ENCODE results near the gene PIGU. TPM values are rescaled to one million over a fixed set of nuclear protein-coding genes. Genes with fewer than 3 reads are reported as not detected.

PIGU gene
- total RNA-seq, 4 donors from 2014 or later = 5.1 to 16.4 (median 8.5) TPM

GRCh38 chr20:34529742-34530141 is 147.2 kb downstream of the PIGU start:
- WGBS, 2 donors = 80 to 85% methylated on average over 3 of the region's 3 CpGs

GRCh38 chr20:34528921-34529297 is 148.0 kb downstream of the PIGU start:
- DNase-seq (ENCODE audit: low spot score in 2 of 2) = peak in 1 of 2 donors; percentile 86
- 38 to 62% methylated on average over 5 of the region's 5 CpGs for WGBS, 2 donors
- intact Hi-C loops (cut with DNase I; ENCODE audit: low total_unique reads) = no loop called here
- no peak overlapping the region for H3K4me3 ChIP-seq (ENCODE audit: low read depth, poor library complexity, severe bottlenecking)
- no peak for TF ChIP-seq CTCF (IDR thresholded peaks at IDR 0.05)
- no peak for TF ChIP-seq POLR2A (IDR thresholded peaks at IDR 0.05)

More at GRCh38 chr20:34529742-34530141, 147.2 kb downstream of the PIGU start:
- intact Hi-C loops (cut with DNase I; ENCODE audit: low total_unique reads) = no loop called here
- H3K4me3 ChIP-seq (ENCODE audit: low read depth, poor library complexity, severe bottlenecking) = no peak overlapping the region
- TF ChIP-seq POLR2A (IDR thresholded peaks at IDR 0.05) = no peak
- no peak for TF ChIP-seq CTCF (IDR thresholded peaks at IDR 0.05)
- DNase-seq (ENCODE audit: low spot score in 2 of 2) = no peak

- no peak overlapping the region for H3K4me3 ChIP-seq (ENCODE audit: low read depth, poor library complexity, severe bottlenecking)
- intact Hi-C loops (cut with DNase I; ENCODE audit: low total_unique reads) = no loop called here
- DNase-seq (ENCODE audit: low spot score in 2 of 2) = peak in 1 of 2 donors; percentile 78
- WGBS, 2 donors = 84 to 86% methylated on average over 10 of the region's 10 CpGs
- TF ChIP-seq POLR2A (IDR thresholded peaks at IDR 0.05) (no peak), CTCF (IDR thresholded peaks at IDR 0.05) (no peak)
Observed at GRCh38 chr20:34527016-34527415, 149.9 kb downstream of the PIGU start.

- WGBS, 2 donors = 58 to 61% methylated on average over 5 of the region's 5 CpGs
- intact Hi-C loops (cut with DNase I; ENCODE audit: low total_unique reads) = no loop called here
- TF ChIP-seq POLR2A (IDR thresholded peaks at IDR 0.05) = no peak
- no peak for TF ChIP-seq CTCF (IDR thresholded peaks at IDR 0.05)
- H3K4me3 ChIP-seq (ENCODE audit: low read depth, poor library complexity, severe bottlenecking) = no peak overlapping the region
- DNase-seq (ENCODE audit: low spot score in 2 of 2) = peak in 1 of 2 donors; percentile 84
Observed at GRCh38 chr20:34526466-34526865, 150.4 kb downstream of the PIGU start.

DNA sequence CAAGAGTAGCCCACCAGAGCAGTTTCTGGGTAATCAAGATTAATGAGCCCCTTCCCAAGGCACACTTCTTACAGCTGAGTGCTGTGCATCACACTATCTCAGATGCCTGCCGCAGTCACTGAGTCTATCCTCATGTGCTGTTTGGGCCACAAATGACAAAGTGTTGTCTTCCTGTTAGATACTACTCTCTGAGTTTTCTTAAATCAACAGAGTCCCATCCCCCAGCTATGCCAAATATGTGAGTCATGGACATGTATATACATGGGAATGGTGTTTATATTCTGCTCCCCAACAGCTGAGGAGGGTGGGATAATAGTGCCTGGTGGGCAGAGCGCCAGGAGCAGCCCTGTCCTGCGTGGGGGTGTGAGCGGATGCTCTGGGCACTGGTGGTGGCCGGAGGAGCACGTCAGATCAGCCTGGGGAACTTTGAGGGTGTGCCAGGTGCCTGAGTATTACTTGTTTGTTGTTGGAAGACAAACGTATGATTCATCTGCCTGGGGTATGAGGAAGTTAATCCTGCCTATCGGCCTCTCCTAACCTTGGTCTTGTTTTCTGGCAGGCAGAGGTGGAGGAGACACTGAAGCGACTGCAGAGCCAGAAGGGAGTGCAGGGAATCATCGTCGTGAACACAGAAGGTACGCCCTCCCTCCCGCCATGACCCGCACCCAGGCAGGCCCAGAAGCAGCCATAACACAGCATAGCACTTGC is 151.0 kb downstream of the PIGU start:
- peak; percentile 90 to 96 for DNase-seq (ENCODE audit: low spot score in 2 of 2)
- WGBS, 2 donors = 19 to 25% methylated on average over 14 of the region's 14 CpGs
- intact Hi-C loops (cut with DNase I; ENCODE audit: low total_unique reads) = no loop called here
- no peak overlapping the region for H3K4me3 ChIP-seq (ENCODE audit: low read depth, poor library complexity, severe bottlenecking)
- TF ChIP-seq CTCF (IDR thresholded peaks at IDR 0.05) (no peak), POLR2A (IDR thresholded peaks at IDR 0.05) (no peak)

- intact Hi-C loops (cut with DNase I; ENCODE audit: low total_unique reads) = no loop called here
- no peak overlapping the region for H3K4me3 ChIP-seq (ENCODE audit: low read depth, poor library complexity, severe bottlenecking)
- WGBS, 2 donors = 66 to 69% methylated on average over 7 of the region's 7 CpGs
- TF ChIP-seq CTCF (IDR thresholded peaks at IDR 0.05) (no peak), POLR2A (IDR thresholded peaks at IDR 0.05) (no peak)
- DNase-seq (ENCODE audit: low spot score in 2 of 2) = no peak
Observed at GRCh38 chr20:34525342-34525708, 151.6 kb downstream of the PIGU start.

All from lower leg skin (tissue), 4 donors.